Activated effector memory CD4-positive, alpha-beta T cell treated with Interleukin-2 at 50 U/mL for 16 hours (primary cell): ENCODE data around the gene ACP3.

Experiments
- DNase-seq: peaks from one replicate; pipeline ENCODE4 v3.0.0-alpha.2; 2020

ACP3 gene

DNA sequence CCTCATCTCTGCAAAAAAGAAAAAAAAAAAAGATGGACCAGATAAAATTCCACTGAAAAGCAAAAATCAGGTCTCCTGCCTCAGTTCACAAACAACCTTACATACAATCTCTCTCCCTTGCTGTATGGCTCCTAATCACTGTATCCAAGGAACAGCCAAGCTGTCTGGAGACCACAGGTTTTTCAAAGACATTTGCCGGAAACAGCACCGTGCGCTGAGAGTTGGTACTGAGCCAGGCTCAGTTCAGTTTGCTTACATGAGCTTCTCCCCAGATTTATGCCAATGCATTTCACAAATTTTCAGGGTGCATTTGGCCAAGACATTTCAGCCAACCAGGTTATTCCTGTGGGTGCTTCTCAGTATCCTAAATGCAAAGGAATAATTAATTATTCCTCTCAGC is 4.1 kb downstream of the ACP3 start:
- no peak for DNase-seq

GRCh38 chr3:132325103-132325606 is 7.9 kb downstream of the ACP3 start:
- no peak for DNase-seq

- DNase-seq = no peak
Observed at GRCh38 chr3:132325634-132326033, 8.4 kb downstream of the ACP3 start.

DNA sequence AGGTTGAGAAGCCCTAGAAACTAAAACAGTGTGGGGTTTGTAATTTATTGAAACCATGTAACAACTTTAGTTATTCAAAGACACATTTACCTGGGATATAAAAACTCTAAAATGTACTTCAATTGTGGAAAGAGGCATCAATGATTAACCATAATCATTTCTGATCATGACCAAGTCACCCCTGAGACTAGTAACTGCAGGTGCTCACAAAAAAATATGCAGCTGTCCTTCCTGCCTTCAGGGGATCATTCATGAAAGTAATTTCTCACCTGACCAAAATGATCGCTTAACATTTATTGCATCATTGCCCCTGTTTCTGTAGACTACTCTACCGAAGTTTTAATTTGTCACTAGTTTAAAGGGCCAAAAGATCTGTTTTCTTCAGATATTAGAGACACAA is 9.0 kb downstream of the ACP3 start:
- no peak for DNase-seq

DNA sequence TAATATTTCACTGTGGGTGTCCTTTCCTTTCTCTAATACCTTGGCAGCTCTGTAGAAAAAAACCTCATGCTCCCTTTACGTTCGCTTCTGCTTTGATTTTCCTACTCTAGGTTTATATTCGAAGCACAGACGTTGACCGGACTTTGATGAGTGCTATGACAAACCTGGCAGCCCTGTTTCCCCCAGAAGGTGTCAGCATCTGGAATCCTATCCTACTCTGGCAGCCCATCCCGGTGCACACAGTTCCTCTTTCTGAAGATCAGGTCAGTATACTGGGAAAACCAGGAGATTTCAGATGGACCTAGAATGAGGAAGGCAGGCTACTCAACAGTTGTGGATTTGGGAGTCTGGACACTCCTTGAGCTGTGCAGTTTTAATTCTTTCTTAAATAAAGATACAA is 14.9 kb downstream of the ACP3 start:
- DNase-seq = no peak

DNA sequence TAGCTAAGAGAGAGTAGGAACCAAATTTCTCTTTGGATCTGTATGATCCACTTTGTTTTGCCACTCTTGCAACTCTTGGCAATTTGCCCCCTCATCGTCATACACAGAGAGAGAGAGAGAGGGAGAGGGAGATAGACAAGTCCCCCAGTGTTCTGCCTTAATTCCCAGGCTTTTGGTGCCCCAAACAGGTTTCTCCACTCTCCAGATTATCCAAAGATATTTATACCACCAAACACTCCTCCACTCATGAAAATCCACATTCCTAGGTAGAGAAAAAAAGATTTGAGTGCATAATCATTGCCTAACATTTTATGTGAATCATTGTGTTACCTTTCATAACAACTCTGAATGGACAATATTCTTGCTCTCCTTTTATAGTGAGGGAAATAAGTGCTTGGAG is 15.3 kb downstream of the ACP3 start:
- no peak for DNase-seq

DNA sequence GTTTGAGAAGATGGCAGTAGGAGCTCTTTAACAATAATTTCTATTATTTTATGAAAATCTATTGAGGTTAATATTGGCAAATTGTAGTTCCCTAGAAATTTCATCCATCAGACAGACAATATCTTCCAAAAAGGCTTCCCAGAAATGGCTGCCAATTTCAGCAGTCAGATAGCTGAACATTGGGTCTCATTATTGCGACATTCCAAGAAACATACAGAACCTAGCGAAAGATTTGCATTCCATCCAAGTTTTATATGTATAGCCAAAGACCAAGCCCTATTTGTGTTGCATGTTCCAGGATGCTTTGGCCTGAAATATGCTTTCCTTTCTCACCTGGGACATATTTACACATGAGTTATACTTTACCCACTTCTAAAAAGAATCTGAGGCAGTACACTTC is 24.5 kb downstream of the ACP3 start:
- DNase-seq = no peak

DNA sequence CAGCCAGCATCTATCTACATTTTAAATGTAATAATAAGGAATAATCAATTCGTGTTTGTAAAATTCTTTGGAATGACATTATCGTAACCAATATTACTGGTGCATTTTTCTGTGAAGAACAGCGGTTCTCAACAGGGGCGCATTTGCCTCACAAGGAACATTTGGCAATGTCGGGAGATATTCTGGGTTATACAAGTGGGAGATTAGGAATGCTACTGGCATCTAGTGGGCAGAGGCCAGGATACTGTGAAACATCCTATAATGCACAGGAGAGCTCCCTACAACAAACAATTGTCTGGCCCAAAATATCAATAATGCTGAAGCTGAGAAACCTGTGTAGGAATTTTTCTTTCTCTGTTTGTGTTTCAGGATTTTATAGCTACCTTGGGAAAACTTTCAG is 25.0 kb downstream of the ACP3 start:
- DNase-seq = no peak

DNA sequence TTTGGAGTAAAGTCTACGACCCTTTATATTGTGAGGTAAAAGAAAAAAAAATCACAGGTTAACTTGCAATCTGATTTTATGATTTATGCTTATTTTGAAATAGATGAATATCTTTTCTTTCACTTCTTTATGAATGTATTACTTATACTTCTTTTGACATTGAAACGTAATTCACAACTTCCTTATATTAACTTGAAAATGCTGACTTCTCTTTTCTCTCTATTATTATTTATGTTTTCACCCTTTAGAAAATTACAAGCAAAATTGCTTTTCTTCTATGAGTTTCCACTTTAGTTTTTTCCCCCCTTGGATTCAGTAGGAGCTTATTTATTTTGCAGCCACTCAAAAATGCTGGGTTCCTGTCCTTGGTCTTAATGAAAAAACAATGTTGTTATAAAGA is 25.4 kb downstream of the ACP3 start:
- DNase-seq = no peak

DNA sequence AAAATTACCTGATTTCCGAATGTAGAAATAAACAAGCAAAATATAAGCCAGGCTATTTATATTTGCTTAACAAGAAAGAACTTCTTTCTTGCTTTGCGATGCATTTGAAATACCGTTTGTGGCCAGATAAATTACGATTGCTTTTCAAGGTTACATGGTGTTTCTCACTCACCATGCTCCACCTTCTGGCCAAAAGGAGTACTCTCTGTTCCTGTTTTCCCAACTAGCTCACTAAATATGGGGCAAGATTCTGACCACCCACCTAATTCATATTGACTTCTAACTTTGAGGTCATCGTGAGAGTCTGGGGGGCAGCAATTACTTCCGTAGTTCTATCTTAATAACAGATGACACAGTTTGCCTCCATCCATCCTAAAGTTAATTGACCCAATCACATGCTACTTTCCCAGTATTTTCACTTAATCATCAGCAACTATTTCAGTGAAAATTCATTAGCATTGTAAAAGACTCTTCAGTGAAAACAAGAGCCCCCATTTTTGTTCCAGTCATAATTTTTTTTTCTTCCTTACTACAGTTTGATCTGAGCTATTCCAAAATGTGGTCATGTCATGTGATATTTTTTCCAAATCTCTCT is 25.9 kb downstream of the ACP3 start:
- DNase-seq = no peak

- no peak for DNase-seq
Observed at GRCh38 chr3:132344666-132345280, 27.6 kb downstream of the ACP3 start.

GRCh38 chr3:132346841-132347736 is 29.9 kb downstream of the ACP3 start:
- no peak for DNase-seq

GRCh38 chr3:132347811-132348210 is 30.6 kb downstream of the ACP3 start:
- DNase-seq = no peak

- no peak for DNase-seq
Observed at GRCh38 chr3:132348531-132348930, 31.3 kb downstream of the ACP3 start.

DNA sequence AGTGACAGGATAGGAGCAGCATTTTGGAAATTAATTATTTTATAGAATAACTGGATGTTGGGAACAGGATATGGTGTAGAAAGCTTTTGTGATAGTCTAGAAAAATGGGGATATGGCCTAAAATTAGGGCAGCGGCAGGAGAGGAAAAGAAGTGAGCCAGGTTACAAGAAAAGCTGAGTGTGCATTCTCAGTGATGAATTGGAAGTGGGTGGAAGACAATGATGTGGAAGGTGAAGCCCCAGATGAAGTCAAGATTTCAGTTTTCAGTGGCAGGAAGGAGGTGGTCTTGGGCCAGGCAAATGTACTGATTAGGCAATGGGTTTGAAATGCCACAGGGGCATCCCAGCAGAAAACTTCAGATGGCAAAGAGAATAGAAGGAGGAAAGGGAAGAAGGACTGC is 33.6 kb downstream of the ACP3 start:
- DNase-seq = no peak

DNA sequence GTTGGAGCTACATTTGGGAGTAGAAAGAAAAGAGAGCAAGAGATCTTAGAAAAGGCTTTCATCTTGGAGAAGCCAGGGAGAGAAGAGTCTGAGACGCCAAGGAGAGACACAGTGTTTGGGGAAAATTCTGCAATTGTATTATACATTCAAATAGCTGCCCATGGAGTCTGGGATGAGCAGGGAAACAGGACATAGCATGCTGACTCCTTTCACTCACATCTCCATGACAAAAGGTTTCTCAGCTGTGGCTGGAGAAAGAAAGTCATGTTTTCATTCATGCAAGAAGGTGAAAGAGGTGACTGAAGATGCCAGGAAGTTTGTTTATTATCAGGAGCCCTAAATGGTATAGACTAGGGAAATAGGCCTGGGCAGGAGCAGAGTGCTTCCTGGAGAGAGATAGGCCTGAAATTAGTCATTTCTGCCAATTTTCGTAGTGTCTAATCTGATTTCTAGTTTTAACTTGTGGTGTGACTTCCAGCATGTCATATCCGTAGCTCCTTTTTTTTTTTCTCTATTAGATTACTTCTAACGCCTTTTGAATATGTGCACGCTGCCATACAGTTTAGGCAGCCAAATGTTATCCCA is 34.1 kb downstream of the ACP3 start:
- DNase-seq = no peak

DNA sequence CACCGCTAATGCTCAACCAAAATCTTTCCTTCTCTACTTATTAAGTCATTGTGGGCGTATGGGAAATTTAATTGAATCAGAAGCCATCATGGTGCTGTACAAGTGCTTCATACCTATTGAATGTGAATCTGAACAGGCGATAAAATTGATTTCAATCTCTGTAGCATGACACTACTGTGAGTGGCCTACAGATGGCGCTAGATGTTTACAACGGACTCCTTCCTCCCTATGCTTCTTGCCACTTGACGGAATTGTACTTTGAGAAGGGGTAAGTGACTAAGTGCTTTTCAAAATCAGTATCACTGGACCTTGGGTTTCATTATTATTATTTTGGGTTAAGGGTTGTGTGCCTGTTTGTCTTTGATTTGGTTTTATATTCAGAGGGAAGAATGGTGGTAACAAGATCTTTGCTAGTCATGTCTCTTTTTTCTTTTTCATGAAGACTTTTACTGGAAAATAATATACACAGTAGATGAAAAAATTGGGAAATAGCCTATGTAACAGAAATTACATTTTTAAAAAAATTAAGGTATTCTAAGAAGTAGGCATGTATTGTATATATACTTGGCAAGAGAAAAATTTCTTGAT is 35.4 kb downstream of the ACP3 start:
- DNase-seq = peak; percentile 26

GRCh38 chr3:132354916-132355702 is 37.9 kb downstream of the ACP3 start:
- no peak for DNase-seq

DNA sequence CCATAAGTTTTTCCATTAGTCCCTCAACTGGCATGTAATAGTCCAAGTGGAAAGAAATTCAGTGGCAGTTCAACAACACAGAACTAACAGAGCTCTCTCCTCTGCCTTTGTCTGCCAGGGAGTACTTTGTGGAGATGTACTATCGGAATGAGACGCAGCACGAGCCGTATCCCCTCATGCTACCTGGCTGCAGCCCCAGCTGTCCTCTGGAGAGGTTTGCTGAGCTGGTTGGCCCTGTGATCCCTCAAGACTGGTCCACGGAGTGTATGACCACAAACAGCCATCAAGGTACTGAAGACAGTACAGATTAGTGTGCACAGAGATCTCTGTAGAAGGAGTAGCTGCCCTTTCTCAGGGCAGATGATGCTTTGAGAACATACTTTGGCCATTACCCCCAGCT is 39.4 kb downstream of the ACP3 start:
- DNase-seq = no peak

DNA sequence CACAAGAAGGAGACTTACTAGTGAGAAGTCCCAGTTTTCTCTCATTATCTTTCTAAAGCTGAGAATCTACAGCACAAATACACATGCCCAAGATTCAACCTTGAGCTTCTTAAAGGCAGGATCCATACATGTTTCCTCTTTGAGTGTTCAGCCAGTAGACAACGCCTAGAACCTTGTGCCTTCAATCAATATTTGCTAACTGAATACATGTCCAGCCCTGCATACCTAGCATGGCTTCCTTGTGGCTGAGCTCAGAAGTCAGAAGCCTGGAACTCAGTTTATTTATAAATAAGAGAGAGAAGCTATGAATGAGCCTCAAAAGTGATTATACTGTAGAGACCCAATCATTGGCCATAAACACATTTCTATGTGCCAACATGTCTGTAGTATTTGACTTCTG is 43.5 kb downstream of the ACP3 start:
- DNase-seq = no peak

- no peak for DNase-seq
Observed at GRCh38 chr3:132362329-132362728, 45.1 kb downstream of the ACP3 start.

DNA sequence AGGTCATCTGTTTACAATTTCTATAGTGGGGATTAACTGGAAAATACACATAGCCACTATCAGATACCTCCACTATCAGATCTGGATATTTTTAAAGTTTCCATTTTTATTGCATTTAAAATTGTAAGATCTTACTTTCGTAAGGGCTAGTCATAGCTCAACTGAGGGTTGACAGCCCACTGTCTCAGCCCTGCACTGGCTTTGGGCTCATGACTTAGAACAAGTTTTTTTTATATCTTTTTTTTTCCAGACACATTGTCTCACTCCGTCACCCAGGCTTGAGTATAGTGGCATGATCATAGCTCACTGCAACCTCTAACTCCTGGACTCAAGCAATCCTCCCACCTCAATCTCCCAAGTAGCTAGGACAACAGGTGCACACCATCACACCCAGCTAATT is 51.3 kb downstream of the ACP3 start:
- no peak for DNase-seq
